K562 treated with DMSO at 1 percent for 24 hours (cell line): ENCODE data around the gene CACNB3. TPM values are rescaled to one million over a fixed set of nuclear protein-coding genes. Genes with fewer than 3 reads are reported as not detected.

Source experiments
- total RNA-seq: library from RNA; unstranded; fragments of 300-600 nt; gene quantifications from 2 replicates; pipeline ENCODE4 v1.2.3, GENCODE V29; 2022; ENCODE audit warnings: low read depth; ENCODE audit not compliant: insufficient read depth

CACNB3 gene
- 2.5 TPM in 2 replicates for total RNA-seq

GRCh38 chr12:48817873-48818830 lies at the start of gene CACNB3:
Gene CACNB3 (plus strand): TSS chr12:48818496. CDS start chr12:48818930, 434 bp downstream.

GRCh38 chr12:48788854-48789775 lies 29.2 kb upstream of the CACNB3 start, which contains the start of gene ADCY6:
Gene ADCY6 (minus strand): TSS chr12:48789089. CDS start chr12:48783434, 5,655 bp downstream.

GRCh38 chr12:48851883-48852733 lies 33.8 kb downstream of the CACNB3 start, which contains the start of gene DDX23:
Gene DDX23 (minus strand): TSS chr12:48852163. CDS start chr12:48845782, 6,381 bp downstream.

GRCh38 chr12:48865281-48866051 lies 47.2 kb downstream of the CACNB3 start, which contains the start of gene RND1:
Gene RND1 (minus strand): TSS chr12:48865870. CDS start chr12:48865767, 103 bp downstream.

Other genes starting within 250 kb of the CACNB3 start
- not detected in 2 replicates for gene LALBA, start 248.4 kb upstream of the CACNB3 start, total RNA-seq
- gene KANSL2, start 136.3 kb upstream of the CACNB3 start, total RNA-seq = 25.2 and 31.1 TPM in 2 replicates
- gene CCNT1, start 101.8 kb upstream of the CACNB3 start, total RNA-seq = 9.2 and 10.8 TPM in 2 replicates
- 1.2 and 1.9 TPM in 2 replicates for gene ADCY6, start 29.4 kb upstream of the CACNB3 start, total RNA-seq
- gene DDX23, start 33.7 kb downstream of the CACNB3 start, total RNA-seq = 80.9 and 83.0 TPM in 2 replicates
- 2.8 TPM in 2 replicates for gene RND1, start 47.4 kb downstream of the CACNB3 start, total RNA-seq
- gene FKBP11, start 107.0 kb downstream of the CACNB3 start, total RNA-seq = 3.8 and 4.3 TPM in 2 replicates
- 93.5 and 100 TPM in 2 replicates for gene ARF3, start 139.0 kb downstream of the CACNB3 start, total RNA-seq
- gene WNT10B, start 153.2 kb downstream of the CACNB3 start, total RNA-seq = 0.36 and 1.3 TPM in 2 replicates
- gene WNT1, start 159.8 kb downstream of the CACNB3 start, total RNA-seq = not detected in 2 replicates
- gene DDN, start 180.9 kb downstream of the CACNB3 start, total RNA-seq = 0.63 and 0.68 TPM in 2 replicates
- 65.8 and 65.9 TPM in 2 replicates for gene PRKAG1, start 200.3 kb downstream of the CACNB3 start, total RNA-seq
- 37.3 and 38.9 TPM in 2 replicates for gene KMT2D, start 242.3 kb downstream of the CACNB3 start, total RNA-seq